ENCODE results near the gene CITED1. TPM values are rescaled to one million over a fixed set of nuclear protein-coding genes. Genes with fewer than 3 reads are reported as not detected.

Gene CITED1
- total RNA-seq, 2 donors from 2014 or later: 0.51 TPM; not detected in 1

DNA sequence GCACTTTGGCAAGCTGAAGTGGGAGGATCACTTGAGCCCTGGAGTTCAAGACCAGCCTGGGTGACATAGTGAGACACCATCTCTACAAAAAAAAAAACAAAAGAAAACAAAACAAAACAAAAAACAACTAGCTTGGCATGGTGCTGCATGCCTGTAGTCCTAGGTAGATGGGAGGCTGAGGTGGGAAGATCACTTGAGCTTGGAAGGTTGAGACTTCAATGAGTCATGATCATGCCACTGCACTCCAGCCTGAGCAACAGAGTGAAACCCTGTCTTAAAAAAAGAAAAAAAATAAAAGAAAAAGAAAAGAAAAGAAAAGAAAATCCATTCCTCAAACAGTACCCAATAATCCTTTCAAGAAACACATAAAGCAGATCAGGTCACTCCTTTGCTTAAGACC is 52.0 kb downstream of the CITED1 start:
- Histone ChIP-seq H3K36me3 (no peaks in the 10 kb centered on the region), H3K27me3 (no peaks in the 10 kb centered on the region), H3K4me3 (no peak overlapping the region), H3K4me1 (no peaks in the 10 kb centered on the region), H3K9me3 (no peaks in the 10 kb centered on the region), H3K27ac (no peak overlapping the region)
- no peak for DNase-seq (ENCODE audit: low spot score)
- TF ChIP-seq, protein P1, sequence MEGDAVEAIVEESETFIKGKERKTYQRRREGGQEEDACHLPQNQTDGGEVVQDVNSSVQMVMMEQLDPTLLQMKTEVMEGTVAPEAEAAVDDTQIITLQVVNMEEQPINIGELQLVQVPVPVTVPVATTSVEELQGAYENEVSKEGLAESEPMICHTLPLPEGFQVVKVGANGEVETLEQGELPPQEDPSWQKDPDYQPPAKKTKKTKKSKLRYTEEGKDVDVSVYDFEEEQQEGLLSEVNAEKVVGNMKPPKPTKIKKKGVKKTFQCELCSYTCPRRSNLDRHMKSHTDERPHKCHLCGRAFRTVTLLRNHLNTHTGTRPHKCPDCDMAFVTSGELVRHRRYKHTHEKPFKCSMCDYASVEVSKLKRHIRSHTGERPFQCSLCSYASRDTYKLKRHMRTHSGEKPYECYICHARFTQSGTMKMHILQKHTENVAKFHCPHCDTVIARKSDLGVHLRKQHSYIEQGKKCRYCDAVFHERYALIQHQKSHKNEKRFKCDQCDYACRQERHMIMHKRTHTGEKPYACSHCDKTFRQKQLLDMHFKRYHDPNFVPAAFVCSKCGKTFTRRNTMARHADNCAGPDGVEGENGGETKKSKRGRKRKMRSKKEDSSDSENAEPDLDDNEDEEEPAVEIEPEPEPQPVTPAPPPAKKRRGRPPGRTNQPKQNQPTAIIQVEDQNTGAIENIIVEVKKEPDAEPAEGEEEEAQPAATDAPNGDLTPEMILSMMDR (IDR thresholded peaks at IDR 0.05): no peak

Other genes starting within 250 kb of the CITED1 start
- 1 to 10 TPM; 1.5 to 3.0 TPM for gene RTL5, start 174.0 kb downstream of the CITED1 start, total RNA-seq
- 10 to 100 TPM in 1 of 2 donors, 1 to 10 TPM in 1; 3.9 to 11.8 TPM for gene PIN4, start 124.2 kb downstream of the CITED1 start, total RNA-seq
- under 1 TPM in 1 of 2 donors, not detected in 1; 0.15 TPM for gene ERCC6L, start 66.9 kb downstream of the CITED1 start, total RNA-seq
- 100 to 1,000 TPM; 400 to 629 TPM for gene RPS4X, start 28.7 kb downstream of the CITED1 start, total RNA-seq

Measured in right atrium auricular region (tissue), 2 donors.